ENCODE measurements around the gene PLSCR2. TPM values are rescaled to one million over a fixed set of nuclear protein-coding genes. Genes with fewer than 3 reads are reported as not detected.
"Not testable (repeated sequence)": the region's sequence is repeated elsewhere in the genome, so short reads cannot be mapped to it uniquely, and the experiment has no call there.

Gene PLSCR2
- total RNA-seq, 1 donor from 2014 or later, result 0.71 TPM

GRCh38 chr3:146421819-146422759, 47.3 kb downstream of the PLSCR2 start:
- intact Hi-C loops (cut with micrococcal nuclease), result no loop called here

GRCh38 chr3:146416366-146416765, 53.0 kb downstream of the PLSCR2 start:
- intact Hi-C loops (cut with micrococcal nuclease), result no loop called here

DNA sequence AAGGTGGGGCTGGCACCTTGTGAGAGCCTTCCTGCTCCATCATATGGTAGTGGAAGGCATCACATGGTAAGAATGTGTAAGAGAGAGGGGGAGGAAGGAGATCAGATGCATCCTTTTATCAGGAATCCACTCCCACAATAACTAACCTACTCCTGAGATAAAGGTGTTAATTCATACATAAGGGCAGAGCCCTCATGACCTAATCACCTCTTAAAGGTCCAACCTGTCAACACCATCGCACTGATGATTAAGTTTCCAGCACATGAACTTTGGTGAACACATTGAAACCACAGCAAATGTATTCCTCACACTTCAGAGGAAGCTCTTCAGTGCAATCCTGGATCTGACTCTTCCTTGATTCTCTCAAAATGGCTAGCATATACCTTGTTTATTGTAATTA, 55.4 kb downstream of the PLSCR2 start:
- intact Hi-C loops (cut with micrococcal nuclease), result no loop called here

DNA sequence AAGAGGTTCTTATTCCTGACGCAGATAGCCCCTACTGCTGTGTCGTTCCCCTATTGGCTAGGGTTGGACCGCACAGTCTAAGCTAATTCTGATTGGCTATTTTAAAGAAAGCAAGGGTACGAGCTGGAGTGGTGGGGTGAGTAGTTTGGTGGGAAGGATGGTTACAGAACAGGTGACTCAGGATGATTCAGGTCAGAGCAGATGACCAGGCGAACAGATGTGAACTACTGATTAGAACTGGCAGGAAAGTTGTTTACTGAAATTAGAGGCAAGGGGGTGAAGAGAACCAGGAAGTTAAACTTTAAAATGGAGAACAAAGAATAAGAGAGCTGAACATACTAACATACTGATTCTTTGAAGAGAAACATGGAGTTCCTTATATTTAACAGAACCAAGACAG, 56.6 kb downstream of the PLSCR2 start:
- intact Hi-C loops (cut with micrococcal nuclease), result not testable (repeated sequence)

- intact Hi-C loops (cut with micrococcal nuclease), result no loop called here
Observed at GRCh38 chr3:146407956-146408355, 61.4 kb downstream of the PLSCR2 start.

GRCh38 chr3:146404436-146404835, 64.9 kb downstream of the PLSCR2 start:
- intact Hi-C loops (cut with micrococcal nuclease), result no loop called here

DNA sequence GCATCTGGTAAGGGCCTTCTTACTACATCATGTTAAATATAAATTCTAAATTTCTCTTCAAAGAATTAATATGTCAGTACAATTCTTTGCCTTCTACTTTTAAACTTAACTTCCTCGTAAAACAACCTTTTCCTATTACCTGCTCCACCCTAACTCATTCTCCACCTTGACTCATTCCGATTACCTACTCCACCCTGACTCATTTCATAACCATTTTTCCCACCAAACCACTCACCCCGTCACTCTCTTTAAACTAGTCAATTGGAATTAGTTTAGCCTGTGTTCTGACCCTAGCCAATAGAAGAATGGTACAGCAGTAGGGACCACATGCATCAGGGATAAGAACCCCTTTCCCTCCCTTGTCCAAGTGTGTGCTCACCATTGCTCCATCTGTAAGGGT, 65.6 kb downstream of the PLSCR2 start:
- intact Hi-C loops (cut with micrococcal nuclease), result no loop called here

GRCh38 chr3:146396792-146397191, 72.6 kb downstream of the PLSCR2 start:
- intact Hi-C loops (cut with micrococcal nuclease), result loop anchor here (5.0 kb wide), 1 partner anchor 181 kb away; no protein-coding TSS in a partner anchor

DNA sequence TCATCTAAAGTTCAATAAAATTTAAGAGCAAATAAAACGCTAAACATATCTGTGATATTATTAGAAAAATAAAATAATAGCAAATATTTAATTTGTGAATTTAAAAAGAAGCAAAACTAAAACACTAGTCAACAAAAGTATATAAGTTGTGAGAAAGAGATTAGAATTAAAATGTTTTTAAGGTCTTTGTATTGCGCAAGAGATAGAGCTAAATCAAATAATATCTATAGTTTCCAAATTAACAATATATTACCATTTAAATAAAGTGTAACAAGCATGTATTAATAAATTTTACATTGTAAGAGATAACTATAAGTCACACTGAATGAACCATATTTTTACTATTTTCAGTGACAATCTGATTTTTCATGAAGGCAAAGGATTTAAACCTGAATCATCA, 74.2 kb downstream of the PLSCR2 start:
- intact Hi-C loops (cut with micrococcal nuclease), result loop anchor here (5.0 kb wide), 1 partner anchor 182 kb away; no protein-coding TSS in a partner anchor

DNA sequence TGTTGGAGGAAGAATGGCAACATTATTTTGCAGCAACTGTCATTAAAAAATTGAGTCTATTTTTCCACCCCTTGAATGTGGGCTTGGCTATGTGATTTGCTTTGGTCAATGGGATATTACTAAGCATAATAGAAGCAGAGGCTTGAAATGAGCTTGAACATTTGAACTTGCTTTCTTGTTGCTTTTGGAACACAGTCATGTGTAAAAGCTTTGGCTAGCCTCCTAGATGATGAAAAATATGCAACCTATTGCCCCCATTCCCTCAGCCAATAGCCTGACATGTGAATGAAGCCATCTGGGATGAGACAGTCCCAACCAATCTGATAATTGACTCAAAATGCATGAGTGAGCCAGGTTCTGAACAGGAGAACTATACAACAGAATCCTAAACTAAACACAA, 78.4 kb downstream of the PLSCR2 start:
- intact Hi-C loops (cut with micrococcal nuclease), result no loop called here

DNA sequence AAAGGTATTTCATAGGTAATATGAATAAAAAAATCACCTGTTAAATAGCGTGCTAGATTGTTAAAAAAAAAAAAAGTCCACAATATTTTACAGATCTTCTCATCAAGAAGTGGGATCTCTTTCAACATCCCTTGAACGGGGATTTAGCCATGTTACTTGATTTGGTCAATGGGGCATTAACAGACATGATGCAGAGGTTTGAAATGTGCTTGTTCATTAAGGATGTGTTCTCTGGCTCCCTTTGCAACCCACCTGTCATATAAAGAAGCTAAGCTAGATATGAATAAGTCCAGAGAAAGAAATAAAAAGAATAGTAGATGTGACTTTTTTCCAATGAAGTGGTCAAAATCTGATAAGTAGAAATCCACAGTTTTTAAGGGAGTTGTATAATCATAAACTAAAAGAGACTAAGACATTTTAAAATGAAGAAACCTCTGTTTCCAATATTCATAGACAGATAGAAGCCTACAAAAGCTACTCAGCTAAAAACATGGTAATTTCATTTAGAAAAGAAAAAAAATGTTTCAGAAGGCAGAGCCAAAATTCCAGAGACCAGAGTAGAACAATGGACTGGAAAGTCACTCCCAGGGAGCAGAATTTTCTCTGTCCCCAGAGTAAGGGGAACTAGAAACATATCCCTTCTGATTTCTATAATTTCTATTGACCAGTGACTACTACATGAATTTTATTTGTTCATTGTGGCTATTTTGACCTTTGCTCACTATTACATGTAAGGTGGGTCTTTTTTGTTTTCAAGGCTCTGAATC, 79.2 kb downstream of the PLSCR2 start:
- intact Hi-C loops (cut with micrococcal nuclease), result no loop called here

DNA sequence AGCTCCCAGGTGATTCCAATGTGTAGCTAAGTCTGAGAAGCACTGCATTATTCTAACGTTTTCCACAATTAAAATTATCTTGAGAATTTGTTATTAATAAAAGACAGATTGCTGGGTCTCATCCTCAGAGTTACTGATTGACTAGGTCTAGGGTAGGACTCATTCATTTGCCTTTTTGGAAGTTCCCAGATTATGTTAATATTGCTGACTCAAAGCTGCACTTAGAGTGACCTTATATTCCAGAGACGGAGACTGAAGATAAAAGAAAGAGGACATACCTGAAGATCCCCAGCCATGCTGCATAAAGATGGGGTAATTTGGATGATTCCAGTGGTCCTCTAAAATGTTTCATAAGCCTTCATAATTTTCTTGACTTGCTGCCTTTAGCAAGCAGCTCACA, 81.8 kb downstream of the PLSCR2 start:
- intact Hi-C loops (cut with micrococcal nuclease), result no loop called here

DNA sequence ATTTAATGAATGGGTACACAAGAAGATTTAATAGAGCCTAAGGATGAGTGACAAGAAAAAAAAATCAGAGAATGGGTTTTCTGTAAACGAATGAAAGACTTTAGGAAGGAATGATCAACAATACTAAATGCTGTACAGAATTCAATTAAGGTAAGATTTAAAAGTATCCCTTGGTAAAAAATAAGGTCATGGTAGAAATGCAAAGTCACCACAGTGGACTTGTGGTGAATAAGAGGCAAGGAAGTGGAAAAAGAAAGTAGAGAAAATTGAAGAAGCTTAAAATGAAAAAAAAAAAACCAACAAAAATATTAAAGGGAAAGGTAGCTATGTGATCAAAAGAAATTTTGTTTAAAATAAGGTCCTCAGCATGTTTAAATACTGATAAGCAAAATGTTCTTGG, 82.4 kb downstream of the PLSCR2 start:
- intact Hi-C loops (cut with micrococcal nuclease), result no loop called here

DNA sequence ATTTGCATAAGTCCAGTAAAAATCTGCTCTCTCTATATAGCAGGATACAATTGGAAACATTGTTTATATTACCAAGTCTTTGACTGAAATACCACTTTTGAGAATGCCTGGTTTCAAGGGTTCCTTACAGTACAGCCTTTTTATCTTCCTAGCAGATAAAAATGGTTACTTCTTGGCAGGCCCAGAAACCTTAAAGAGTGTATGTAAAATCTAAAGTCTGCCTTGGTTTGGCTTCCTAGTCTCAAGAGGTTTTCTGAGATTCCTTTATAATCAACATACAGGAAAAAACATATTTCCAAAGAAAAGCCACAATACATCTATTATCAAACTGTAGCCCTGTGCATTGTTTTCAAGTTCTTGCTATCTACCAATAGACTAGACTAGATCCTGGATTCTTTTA, 84.6 kb downstream of the PLSCR2 start:
- intact Hi-C loops (cut with micrococcal nuclease), result no loop called here

Other genes starting within 250 kb of the PLSCR2 start
- not detected in 2 replicates for gene PLSCR4, start 218.5 kb downstream of the PLSCR2 start, total RNA-seq
- 222 and 229 TPM in 2 replicates for gene PLSCR1, start 75.0 kb upstream of the PLSCR2 start, total RNA-seq
- not detected in 2 replicates for gene PLSCR5, start 135.8 kb upstream of the PLSCR2 start, total RNA-seq